ENCODE results near the gene C12orf43. TPM values are rescaled to one million over a fixed set of nuclear protein-coding genes. Genes with fewer than 3 reads are reported as not detected.

C12orf43 gene
- total RNA-seq, 2 experiments from 2014 or later: 11.5 to 12.3 TPM

- ChIA-PET CTCF (no interaction called here), POLR2A (no interaction called here)
- H3K27ac Mint-ChIP-seq: no peak overlapping the region
Observed at GRCh38 chr12:120979220-120979861, 36.9 kb downstream of the C12orf43 start.

GRCh38 chr12:120978296-120979219 lies 37.7 kb downstream of the C12orf43 start, which contains the start of gene HNF1A:
Gene HNF1A (plus strand): TSS chr12:120978543. CDS start chr12:120978769, 226 bp downstream.
- CTCF ChIA-PET: no interaction called here

More at GRCh38 chr12:120979220-120979861, 36.9 kb downstream of the C12orf43 start:
- Mint-ChIP-seq H3K9me3 (no peaks in the 10 kb centered on the region), H3K4me1 (peaks cover 3% of the 10 kb centered on the region), H3K27me3 (no peaks in the 10 kb centered on the region), H3K4me3 (no peak overlapping the region), H3K36me3 (ENCODE audit: low read depth) (no peaks in the 10 kb centered on the region)
- no peak for DNase-seq

GRCh38 chr12:120977531-120978295 lies 38.6 kb downstream of the C12orf43 start:
- no peak for DNase-seq
- Mint-ChIP-seq H3K9me3 (no peaks in the 10 kb centered on the region), H3K4me3 (no peak overlapping the region), H3K27ac (no peak overlapping the region), H3K4me1 (peaks cover 3% of the 10 kb centered on the region), H3K27me3 (no peaks in the 10 kb centered on the region), H3K36me3 (ENCODE audit: low read depth) (no peaks in the 10 kb centered on the region)
- ChIA-PET CTCF (no interaction called here), POLR2A (interaction anchor here (1.3 kb wide), 1 partner anchor 17 kb away, joined by 4 read pairs; no protein-coding TSS in a partner anchor)

More at GRCh38 chr12:120978296-120979219, 37.7 kb downstream of the C12orf43 start, which contains the start of gene HNF1A:
- H3K27me3 Mint-ChIP-seq: no peaks in the 10 kb centered on the region
- H3K4me3 Mint-ChIP-seq: no peak within 1 kb of the TSS
- H3K36me3 Mint-ChIP-seq (ENCODE audit: low read depth): no peaks in the 10 kb centered on the region
- no peak within 1 kb of the TSS for H3K27ac Mint-ChIP-seq
- H3K9me3 Mint-ChIP-seq: no peaks in the 10 kb centered on the region
- peaks cover 3% of the 10 kb centered on the region for H3K4me1 Mint-ChIP-seq
- POLR2A ChIA-PET: interaction anchor here (1.3 kb wide), 1 partner anchor 18 kb away, joined by 4 read pairs; no protein-coding TSS in a partner anchor
- no peak for DNase-seq

- H3K4me1 Mint-ChIP-seq: peaks cover 7% of the 10 kb centered on the region
- DNase-seq: no peak
- H3K36me3 Mint-ChIP-seq (ENCODE audit: low read depth): no peaks in the 10 kb centered on the region
- ChIA-PET CTCF (interaction anchor here (0.6 to 4.5 kb wide), 15 partner anchors 11 to 391 kb away, joined by 3 to 61 read pairs (median 5); partner anchors contain the start of gene POP5), POLR2A (interaction anchor here (1.0 kb wide), 1 partner anchor 87 kb away, joined by 3 read pairs; no protein-coding TSS in a partner anchor)
- H3K4me3 Mint-ChIP-seq: no peak overlapping the region
- H3K27ac Mint-ChIP-seq: no peak overlapping the region
- no peaks in the 10 kb centered on the region for H3K9me3 Mint-ChIP-seq
- H3K27me3 Mint-ChIP-seq: no peaks in the 10 kb centered on the region
Observed at GRCh38 chr12:120972870-120973543, 43.3 kb downstream of the C12orf43 start.

GRCh38 chr12:120971299-120972180 lies 44.7 kb downstream of the C12orf43 start:
- Mint-ChIP-seq H3K36me3 (ENCODE audit: low read depth) (no peaks in the 10 kb centered on the region), H3K4me1 (peaks cover 7% of the 10 kb centered on the region), H3K27me3 (peaks cover 1% of the 10 kb centered on the region), H3K4me3 (no peak overlapping the region), H3K9me3 (no peaks in the 10 kb centered on the region), H3K27ac (no peak overlapping the region)
- ChIA-PET POLR2A (interaction anchor here (0.5 to 1.2 kb wide), 10 partner anchors 10 to 390 kb away, joined by 3 to 5 read pairs (median 3); partner anchors contain the start of gene POP5), CTCF (interaction anchor here (0.5 to 4.5 kb wide), 51 partner anchors 9 to 1002 kb away, joined by 3 to 61 read pairs (median 4); partner anchors contain the start of genes MLEC and POP5)
- DNase-seq: peak; percentile 28

GRCh38 chr12:120970310-120970709 lies 46.0 kb downstream of the C12orf43 start:
- DNase-seq: no peak
- H3K4me3 Mint-ChIP-seq: no peak overlapping the region
- H3K9me3 Mint-ChIP-seq: no peaks in the 10 kb centered on the region
- no peaks in the 10 kb centered on the region for H3K36me3 Mint-ChIP-seq (ENCODE audit: low read depth)
- H3K27ac Mint-ChIP-seq: no peak overlapping the region
- ChIA-PET CTCF (interaction anchor here (1.3 to 4.5 kb wide), 2 partner anchors 125 to 322 kb away, joined by 3 to 61 read pairs; no protein-coding TSS in a partner anchor), POLR2A (no interaction called here)
- peaks cover 1% of the 10 kb centered on the region for H3K27me3 Mint-ChIP-seq
- peaks cover 7% of the 10 kb centered on the region for H3K4me1 Mint-ChIP-seq

GRCh38 chr12:120965534-120966091 lies 50.7 kb downstream of the C12orf43 start:
- no peaks in the 10 kb centered on the region for H3K9me3 Mint-ChIP-seq
- CTCF ChIA-PET: no interaction called here
- no peak overlapping the region for H3K4me3 Mint-ChIP-seq
- H3K27me3 Mint-ChIP-seq: peaks cover 1% of the 10 kb centered on the region
- POLR2A ChIA-PET: interaction anchor here (1.1 kb wide), 1 partner anchor 61 kb away, joined by 3 read pairs; no protein-coding TSS in a partner anchor
- no peak for DNase-seq
- no peaks in the 10 kb centered on the region for H3K36me3 Mint-ChIP-seq (ENCODE audit: low read depth)
- no peak overlapping the region for H3K27ac Mint-ChIP-seq
- peaks cover 12% of the 10 kb centered on the region for H3K4me1 Mint-ChIP-seq

GRCh38 chr12:120964298-120964697 lies 52.0 kb downstream of the C12orf43 start:
- peaks cover 22% of the 10 kb centered on the region for H3K4me1 Mint-ChIP-seq
- H3K9me3 Mint-ChIP-seq: no peaks in the 10 kb centered on the region
- H3K4me3 Mint-ChIP-seq: no peak overlapping the region
- ChIA-PET POLR2A (no interaction called here), CTCF (interaction anchor here (0.7 to 2.1 kb wide), 2 partner anchors 20 to 317 kb away, joined by 4 read pairs; no protein-coding TSS in a partner anchor)
- no peak overlapping the region for H3K27ac Mint-ChIP-seq
- DNase-seq: no peak
- peaks cover 1% of the 10 kb centered on the region for H3K27me3 Mint-ChIP-seq
- H3K36me3 Mint-ChIP-seq (ENCODE audit: low read depth): no peaks in the 10 kb centered on the region

- H3K4me3 Mint-ChIP-seq: no peak overlapping the region
- no peak for DNase-seq
- ChIA-PET CTCF (interaction anchor here (1.0 to 3.2 kb wide), 3 partner anchors 9 to 315 kb away, joined by 3 to 20 read pairs (median 4); no protein-coding TSS in a partner anchor), POLR2A (no interaction called here)
- H3K27ac Mint-ChIP-seq: no peak overlapping the region
- no peaks in the 10 kb centered on the region for H3K9me3 Mint-ChIP-seq
- H3K27me3 Mint-ChIP-seq: peaks cover under 1% of the 10 kb centered on the region
- peaks cover 26% of the 10 kb centered on the region for H3K4me1 Mint-ChIP-seq
- no peaks in the 10 kb centered on the region for H3K36me3 Mint-ChIP-seq (ENCODE audit: low read depth)
Observed at GRCh38 chr12:120962532-120963020, 53.7 kb downstream of the C12orf43 start.

- H3K27ac Mint-ChIP-seq: no peak overlapping the region
- CTCF ChIA-PET: interaction anchor here (0.6 to 3.2 kb wide), 4 partner anchors 10 to 314 kb away, joined by 3 to 20 read pairs (median 4); no protein-coding TSS in a partner anchor
- no peaks in the 10 kb centered on the region for H3K9me3 Mint-ChIP-seq
- H3K4me3 Mint-ChIP-seq: no peak overlapping the region
- peaks cover 26% of the 10 kb centered on the region for H3K4me1 Mint-ChIP-seq
- POLR2A ChIA-PET: interaction anchor here (0.9 kb wide), 1 partner anchor 10 kb away, joined by 3 read pairs; no protein-coding TSS in a partner anchor
- H3K36me3 Mint-ChIP-seq (ENCODE audit: low read depth): no peaks in the 10 kb centered on the region
- H3K27me3 Mint-ChIP-seq: no peaks in the 10 kb centered on the region
- DNase-seq: no peak
Observed at GRCh38 chr12:120961604-120962531, 54.4 kb downstream of the C12orf43 start.

Measured in activated CD4-positive, alpha-beta memory T cell treated with anti-CD3 and anti-CD28 coated beads, Interleukin-2, amount 10 ng/mL, durations not matched to agents 7 days and 5 days (primary cell).